Neural cell (in vitro differentiated cells): ENCODE data around the gene FAM83C. TPM values are rescaled to one million over a fixed set of nuclear protein-coding genes. Genes with fewer than 3 reads are reported as not detected.

ENCODE experiments used
- H2AFZ ChIP-seq: fragments of 200-600, 300-800 bp; sonication (generic), shearing (Covaris generic); 2 replicates; pipeline ENCODE4 v1.6.0; 2014; ENCODE audit warnings: low read depth, mild to moderate bottlenecking, antibody characterized with exemption, low read length, moderate library complexity
- H3F3A ChIP-seq: fragments of 200-600 bp; shearing (Covaris generic); 2 replicates; pipeline ENCODE4 v1.6.1; 2016; ENCODE audit warnings: mild to moderate bottlenecking, moderate library complexity, mixed read lengths, antibody characterized with exemption, low read length; ENCODE audit not compliant: insufficient read depth, poor library complexity, severe bottlenecking
- H3K27ac ChIP-seq: fragments of 200-600, 300-800 bp; sonication (generic), shearing (Covaris generic); 2 replicates; pipeline ENCODE4 v1.5.1; 2014; ENCODE audit warnings: mild to moderate bottlenecking, low read length, moderate library complexity
- H3K27me3 ChIP-seq: fragments of 300-800, 200-600 bp; sonication (generic), shearing (Covaris generic); 2 replicates; pipeline ENCODE4 v1.6.0; 2014; ENCODE audit warnings: mild to moderate bottlenecking, low read depth, low read length, moderate library complexity; ENCODE audit not compliant: insufficient read depth
- H3K36me3 ChIP-seq: fragments of 300-800, 200-600 bp; sonication (generic), shearing (Covaris generic); 2 replicates; pipeline ENCODE4 v1.5.1; 2014; ENCODE audit warnings: mild to moderate bottlenecking, antibody characterized with exemption, low read length, moderate library complexity; ENCODE audit not compliant: insufficient read depth
- H3K4me2 ChIP-seq: fragments of 300-800, 200-600 bp; sonication (generic), shearing (Covaris generic); 2 replicates; pipeline ENCODE4 v1.6.0; 2014; ENCODE audit warnings: mild to moderate bottlenecking, low read length
- H3K4me3 ChIP-seq: fragments of 300-800, 200-600 bp; sonication (generic), shearing (Covaris generic); 2 replicates; pipeline ENCODE4 v1.5.1; 2014; ENCODE audit warnings: mild to moderate bottlenecking, low read length, moderate library complexity
- H3K79me2 ChIP-seq: fragments of 200-600 bp; shearing (Covaris generic); replicated peaks from 2 replicates; pipeline ENCODE4 v1.6.0; 2014; ENCODE audit warnings: mild to moderate bottlenecking, low read length, moderate library complexity; ENCODE audit not compliant: insufficient read depth
- H3K9ac ChIP-seq: fragments of 300-800, 200-600 bp; sonication (generic), shearing (Covaris generic); 2 replicates; pipeline ENCODE4 v1.6.1; 2016; ENCODE audit warnings: mild to moderate bottlenecking, low read length, mixed read lengths
- H3K9me2 ChIP-seq: fragments of 200-600 bp; shearing (Covaris generic); 2 replicates; pipeline ENCODE4 v1.6.1; 2016; ENCODE audit warnings: mild to moderate bottlenecking, low read length, mixed read lengths; ENCODE audit not compliant: insufficient read depth
- H3K9me3 ChIP-seq: fragments of 200-600, 300-800 bp; sonication (generic), shearing (Covaris generic); 2 replicates; pipeline ENCODE4 v1.6.1; 2016; ENCODE audit warnings: mild to moderate bottlenecking, mixed run types, low read length, moderate library complexity, mixed read lengths
- H4K20me1 ChIP-seq: fragments of 200-600 bp; shearing (Covaris generic); 2 replicates; pipeline ENCODE4 v1.6.1; 2016; ENCODE audit warnings: mild to moderate bottlenecking, mixed run types; ENCODE audit not compliant: insufficient read depth
- CTCF ChIP-seq: fragments of 450-650 bp; IDR thresholded peaks from 2 replicates; pipeline ENCODE4 v1.5.1; 2014; ENCODE audit warnings: antibody characterized with exemption, mild to moderate bottlenecking, moderate library complexity; ENCODE audit not compliant: poor library complexity, severe bottlenecking
- EP300 ChIP-seq: fragments of 450-650 bp; conservative IDR thresholded peaks from 2 replicates; pipeline ENCODE4 v1.6.1; 2014; ENCODE audit warnings: antibody characterized with exemption, mild to moderate bottlenecking, moderate library complexity; ENCODE audit not compliant: poor library complexity, severe bottlenecking
- EZH2 ChIP-seq: fragments of 200-600, 300-800 bp; shearing (Covaris generic), sonication (generic); IDR thresholded peaks from 2 replicates; pipeline ENCODE4 v1.6.1; 2014; ENCODE audit warnings: antibody characterized with exemption, low read length, borderline replicate concordance, mild to moderate bottlenecking; ENCODE audit not compliant: insufficient read depth, poor library complexity, severe bottlenecking
- MXI1 ChIP-seq: fragments of 450-650 bp; conservative IDR thresholded peaks from 2 replicates; pipeline ENCODE4 v1.6.1; 2014; ENCODE audit warnings: antibody characterized with exemption, mild to moderate bottlenecking; ENCODE audit not compliant: poor library complexity, severe bottlenecking
- POLR2AphosphoS5 ChIP-seq: IDR thresholded peaks from 2 replicates; pipeline ENCODE4 v1.6.1; 2012
- RAD21 ChIP-seq: fragments of 450-650 bp; conservative IDR thresholded peaks from 2 replicates; pipeline ENCODE4 v1.6.1; 2014; ENCODE audit warnings: antibody characterized with exemption, mild to moderate bottlenecking, moderate library complexity
- SMC3 ChIP-seq: fragments of 450-650 bp; conservative IDR thresholded peaks from 2 replicates; pipeline ENCODE4 v1.6.1; 2014; ENCODE audit warnings: antibody characterized with exemption, mild to moderate bottlenecking, moderate library complexity; ENCODE audit not compliant: poor library complexity
- TAF1 ChIP-seq: IDR thresholded peaks from 2 replicates; pipeline ENCODE4 v1.6.1; 2012; ENCODE audit warnings: low read depth
- polyA plus RNA-seq: library from polyadenylated mRNA; depleted of rRNA; stranded (reverse); fragments of >200 nt; gene quantifications from 2 replicates; pipeline ENCODE4 v1.2.3, GENCODE V29; 2014
- TF ChIP-seq, protein P1 (sequence below): IDR thresholded peaks from 2 replicates; pipeline ENCODE4 v1.6.1; 2012; ENCODE audit warnings: borderline replicate concordance

FAM83C gene
- polyA plus RNA-seq, 1 donor from 2014 or later: not detected

DNA sequence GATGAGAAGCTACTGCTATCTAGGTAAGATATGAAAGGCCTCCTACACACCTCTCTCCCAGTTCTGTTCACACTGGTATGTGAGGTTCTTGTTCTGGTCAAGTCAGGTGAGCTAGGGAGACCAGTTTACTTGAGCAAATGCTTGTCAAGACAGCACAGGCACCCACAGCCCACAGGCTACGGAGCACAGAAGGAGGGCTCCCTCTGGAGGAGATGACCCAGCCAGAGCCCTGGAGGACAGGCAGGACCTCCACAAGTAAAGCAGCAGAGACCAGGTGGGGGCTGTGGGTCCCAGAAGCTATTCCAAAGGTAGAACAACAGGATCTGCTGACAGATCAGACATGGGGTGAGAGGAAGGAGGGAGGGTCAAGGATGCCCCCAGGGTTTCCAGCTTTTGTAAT is 27.5 kb downstream of the FAM83C start:
- Histone ChIP-seq H3K36me3 (no peaks in the 10 kb centered on the region), H3K9ac (no peak overlapping the region), H3K9me2 (no peaks in the 10 kb centered on the region), H3K4me2 (no peak overlapping the region), H3K27ac (no peak overlapping the region), H3K4me3 (no peak overlapping the region), H3K79me2 (no peaks in the 10 kb centered on the region), H3F3A (no peaks in the 10 kb centered on the region), H3K27me3 (no peaks in the 10 kb centered on the region), H4K20me1 (no peaks in the 10 kb centered on the region), H3K9me3 (no peaks in the 10 kb centered on the region), H2AFZ (no peak overlapping the region)
- TF ChIP-seq SMC3 (no peak), POLR2AphosphoS5 (no peak), CTCF (no peak), RAD21 (no peak), MXI1 (no peak), EZH2 (no peak), TAF1 (no peak), EP300 (no peak)
- TF ChIP-seq, protein P1, sequence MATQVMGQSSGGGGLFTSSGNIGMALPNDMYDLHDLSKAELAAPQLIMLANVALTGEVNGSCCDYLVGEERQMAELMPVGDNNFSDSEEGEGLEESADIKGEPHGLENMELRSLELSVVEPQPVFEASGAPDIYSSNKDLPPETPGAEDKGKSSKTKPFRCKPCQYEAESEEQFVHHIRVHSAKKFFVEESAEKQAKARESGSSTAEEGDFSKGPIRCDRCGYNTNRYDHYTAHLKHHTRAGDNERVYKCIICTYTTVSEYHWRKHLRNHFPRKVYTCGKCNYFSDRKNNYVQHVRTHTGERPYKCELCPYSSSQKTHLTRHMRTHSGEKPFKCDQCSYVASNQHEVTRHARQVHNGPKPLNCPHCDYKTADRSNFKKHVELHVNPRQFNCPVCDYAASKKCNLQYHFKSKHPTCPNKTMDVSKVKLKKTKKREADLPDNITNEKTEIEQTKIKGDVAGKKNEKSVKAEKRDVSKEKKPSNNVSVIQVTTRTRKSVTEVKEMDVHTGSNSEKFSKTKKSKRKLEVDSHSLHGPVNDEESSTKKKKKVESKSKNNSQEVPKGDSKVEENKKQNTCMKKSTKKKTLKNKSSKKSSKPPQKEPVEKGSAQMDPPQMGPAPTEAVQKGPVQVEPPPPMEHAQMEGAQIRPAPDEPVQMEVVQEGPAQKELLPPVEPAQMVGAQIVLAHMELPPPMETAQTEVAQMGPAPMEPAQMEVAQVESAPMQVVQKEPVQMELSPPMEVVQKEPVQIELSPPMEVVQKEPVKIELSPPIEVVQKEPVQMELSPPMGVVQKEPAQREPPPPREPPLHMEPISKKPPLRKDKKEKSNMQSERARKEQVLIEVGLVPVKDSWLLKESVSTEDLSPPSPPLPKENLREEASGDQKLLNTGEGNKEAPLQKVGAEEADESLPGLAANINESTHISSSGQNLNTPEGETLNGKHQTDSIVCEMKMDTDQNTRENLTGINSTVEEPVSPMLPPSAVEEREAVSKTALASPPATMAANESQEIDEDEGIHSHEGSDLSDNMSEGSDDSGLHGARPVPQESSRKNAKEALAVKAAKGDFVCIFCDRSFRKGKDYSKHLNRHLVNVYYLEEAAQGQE: no peak

DNA sequence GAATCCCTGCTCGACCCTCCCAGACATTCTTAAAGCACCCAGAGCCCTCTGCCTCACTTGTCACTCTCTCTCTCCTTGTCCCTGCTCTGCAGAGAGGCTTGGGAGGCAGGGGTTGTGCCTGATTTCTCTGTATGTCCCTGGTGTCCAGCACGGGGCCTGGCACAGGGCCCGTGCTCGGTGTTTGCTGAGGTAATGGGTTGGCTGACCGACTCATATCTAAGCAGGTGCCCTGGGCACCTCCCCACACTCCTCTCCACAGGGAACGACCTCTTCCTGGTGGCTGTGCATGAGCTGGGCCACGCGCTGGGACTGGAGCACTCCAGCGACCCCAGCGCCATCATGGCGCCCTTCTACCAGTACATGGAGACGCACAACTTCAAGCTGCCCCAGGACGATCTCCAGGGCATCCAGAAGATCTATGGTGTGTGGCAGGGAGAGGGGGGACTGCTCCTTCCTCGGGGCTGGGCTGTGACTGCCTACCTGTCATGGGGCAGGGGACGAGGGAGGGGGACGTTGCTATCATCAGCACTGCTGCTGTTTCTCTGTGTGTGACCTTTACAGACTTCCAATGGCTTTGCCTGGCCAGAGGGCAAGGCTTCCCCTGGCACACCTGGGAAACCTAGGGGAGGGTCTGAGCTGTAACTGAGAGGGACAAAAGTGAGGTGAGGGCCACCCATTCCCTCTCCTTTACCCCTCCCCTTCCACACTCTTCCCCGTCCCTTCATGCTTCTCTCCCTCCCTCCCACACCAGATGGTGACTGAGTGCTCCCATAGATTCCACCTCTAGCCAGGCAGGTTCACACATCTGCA is 28.5 kb downstream of the FAM83C start:
- Histone ChIP-seq H3K79me2 (no peaks in the 10 kb centered on the region), H3K9ac (no peak overlapping the region), H2AFZ (no peak overlapping the region), H4K20me1 (no peaks in the 10 kb centered on the region), H3K9me2 (no peaks in the 10 kb centered on the region), H3K4me2 (no peak overlapping the region), H3K27me3 (no peaks in the 10 kb centered on the region), H3K9me3 (no peaks in the 10 kb centered on the region), H3F3A (no peaks in the 10 kb centered on the region), H3K27ac (no peak overlapping the region), H3K4me3 (no peak overlapping the region), H3K36me3 (no peaks in the 10 kb centered on the region)
- no peak for TF ChIP-seq CTCF
- TF ChIP-seq, protein P1: peak; percentile 2
